Measurements from ENCODE around the gene FEZF2.

DNA sequence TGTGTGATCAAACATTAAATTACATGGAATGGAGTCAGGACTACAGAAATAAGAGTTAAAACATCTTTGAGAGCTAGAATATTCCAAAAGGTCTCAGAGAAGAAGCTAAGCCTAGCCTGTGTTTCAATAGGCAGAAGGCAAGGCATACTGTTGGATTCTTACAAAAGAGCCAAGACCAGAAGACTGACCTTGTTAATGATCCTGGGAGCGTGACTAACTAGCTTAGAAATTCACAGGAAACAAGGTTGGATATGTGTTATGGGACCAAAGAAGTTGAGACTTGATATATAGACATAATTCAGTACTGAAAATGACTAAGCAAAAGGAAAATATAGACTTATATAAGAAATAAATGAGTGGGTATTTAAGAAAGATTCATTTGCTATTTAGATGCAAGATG lies 50.1 kb downstream of the FEZF2 start:
- no peak for TF ChIP-seq CTCF (conservative IDR thresholded peaks at IDR 0.05; ENCODE audit: low read depth, low read length)
- TF ChIP-seq EZH2 (IDR thresholded peaks at IDR 0.05; ENCODE audit: borderline replicate concordance, low read depth, low read length, poor library complexity, severe bottlenecking) = no peak
